GM21390 (cell line): Measurements from ENCODE around the gene GPR137B.
A peak's percentile ranks its signal among the peaks of the same experiment; 100 is the strongest.

ENCODE experiments used
- ATAC-seq: cut with Tn5 transposase; IDR thresholded peaks from one replicate; pipeline ENCODE4 v1.9.1; 2021; ENCODE audit not compliant: unreplicated experiment

GPR137B gene

GRCh38 chr1:236113324-236114032 lies 28.9 kb upstream of the GPR137B start:
- ATAC-seq: no peak

DNA sequence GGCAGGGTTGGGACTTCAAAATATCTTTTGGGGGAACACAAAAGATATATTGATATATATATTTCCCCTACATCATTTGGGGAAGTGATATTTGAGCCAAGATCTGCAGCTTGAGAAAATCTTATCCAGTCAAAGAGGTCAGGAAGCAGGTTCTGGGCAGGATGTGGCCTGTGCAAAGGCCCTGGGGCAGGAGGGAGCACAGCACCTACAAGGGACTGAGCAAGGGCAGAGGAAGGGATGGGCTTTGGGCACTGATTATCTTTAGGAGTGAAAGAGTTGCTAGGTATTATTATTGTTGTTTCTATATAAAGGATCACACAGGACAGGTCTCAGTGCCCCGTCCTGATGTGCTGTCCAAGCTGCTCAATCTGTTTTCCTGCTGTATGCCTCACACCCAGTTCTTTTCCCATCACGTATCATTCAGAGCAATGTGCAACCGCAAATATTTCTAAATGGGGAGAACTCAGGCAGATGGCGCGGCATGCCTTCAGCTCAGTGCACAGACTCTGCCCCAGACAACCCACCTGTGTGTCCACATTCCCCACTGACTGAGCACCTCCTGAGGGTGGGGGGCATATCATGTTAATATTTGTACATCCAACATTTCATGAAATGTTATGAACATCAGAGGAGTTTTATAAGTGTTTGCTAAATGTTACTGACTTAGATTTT lies 28.1 kb upstream of the GPR137B start:
- no peak for ATAC-seq

DNA sequence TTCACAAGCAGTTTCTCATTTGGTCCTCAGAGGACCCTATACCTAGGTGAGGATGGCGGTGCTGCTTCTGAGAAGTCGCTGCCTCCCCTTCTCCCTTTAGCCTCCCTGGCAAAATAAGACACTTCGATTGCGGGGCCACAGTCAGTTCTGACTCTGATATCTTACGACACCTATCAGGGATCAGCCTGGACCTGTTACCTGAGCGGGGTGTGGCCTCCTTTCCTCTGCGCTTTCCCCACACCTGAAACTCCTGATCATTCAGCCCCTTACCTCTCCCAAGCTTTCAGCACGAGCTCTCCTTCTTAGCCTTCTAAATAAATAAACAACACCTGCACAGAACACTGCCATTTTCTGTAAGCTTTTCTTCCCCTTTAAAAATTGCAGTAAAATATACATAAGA lies 24.6 kb upstream of the GPR137B start:
- no peak for ATAC-seq

- no peak for ATAC-seq
Measured at GRCh38 chr1:236119943-236120484, 22.3 kb upstream of the GPR137B start.

- peak; percentile 70 for ATAC-seq
Measured at GRCh38 chr1:236120721-236121153, 21.6 kb upstream of the GPR137B start.

DNA sequence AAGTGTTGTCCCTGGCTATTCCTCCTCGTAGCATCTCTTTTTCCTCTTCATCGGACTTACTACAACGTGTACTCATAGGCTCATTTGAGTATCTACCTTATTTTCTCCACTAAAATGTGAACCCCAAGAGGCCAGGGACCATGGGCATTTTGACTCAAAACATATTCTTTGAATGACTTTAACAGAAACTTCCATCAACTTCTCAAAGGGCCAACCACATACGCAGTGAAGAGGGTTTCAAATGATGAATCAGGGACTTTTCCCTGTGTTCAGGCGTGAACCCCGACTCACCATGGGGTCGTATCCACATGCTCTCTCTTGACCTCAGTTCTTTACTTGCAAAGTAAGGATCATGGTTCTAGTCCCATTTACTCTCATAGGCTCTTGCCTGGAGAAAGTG lies 20.2 kb upstream of the GPR137B start:
- peak; percentile 52 for ATAC-seq

- ATAC-seq: no peak
Measured at GRCh38 chr1:236123563-236123962, 18.8 kb upstream of the GPR137B start.

GRCh38 chr1:236124965-236125364 lies 17.4 kb upstream of the GPR137B start:
- no peak for ATAC-seq

- ATAC-seq: no peak
Measured at GRCh38 chr1:236127045-236127444, 15.3 kb upstream of the GPR137B start.

DNA sequence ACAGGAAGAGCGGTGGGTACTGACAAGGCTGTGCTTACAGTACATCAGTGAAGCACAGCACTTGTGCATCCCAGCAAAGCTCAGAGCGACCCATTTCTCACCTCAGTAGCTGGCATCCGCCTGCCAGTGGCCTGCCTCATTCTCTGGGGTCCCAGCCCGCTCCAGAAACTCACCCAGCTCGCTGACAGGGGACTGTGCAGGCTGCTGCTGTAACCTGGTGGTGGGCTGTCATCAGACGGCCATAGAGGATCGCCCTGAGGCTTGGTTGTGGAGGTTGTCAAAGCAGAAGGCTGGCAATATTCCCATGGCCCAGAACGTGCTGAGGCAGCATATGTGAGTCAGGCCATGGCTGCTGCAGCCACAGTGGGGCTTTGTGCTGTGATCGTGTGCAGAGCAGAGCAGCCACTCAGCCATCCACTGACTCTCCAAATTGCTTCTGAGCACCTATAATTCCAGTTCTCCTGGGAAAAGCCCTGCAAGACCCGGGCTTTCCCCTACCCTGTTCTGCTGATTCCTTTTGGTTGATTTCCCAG lies 13.6 kb upstream of the GPR137B start:
- no peak for ATAC-seq

DNA sequence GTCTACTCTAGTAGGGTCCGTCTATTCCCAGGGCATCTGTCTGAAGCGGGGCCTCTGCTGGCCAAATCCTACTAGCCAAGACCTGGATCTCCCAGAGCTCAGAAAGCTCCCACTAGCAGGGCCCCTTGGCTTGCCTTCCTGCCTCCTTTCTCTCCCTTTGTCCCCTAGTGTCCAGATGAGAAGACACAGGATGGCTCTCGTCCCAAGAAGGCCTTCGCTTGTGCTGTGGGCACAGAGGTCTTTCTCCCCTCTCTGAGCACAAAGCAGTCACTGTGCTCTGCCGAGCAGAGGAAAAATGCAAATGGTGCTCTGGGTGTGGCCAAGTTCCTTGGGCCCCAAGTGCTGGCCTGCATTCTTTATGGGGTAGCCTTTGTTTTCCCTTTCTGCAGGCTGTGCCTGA lies 13.0 kb upstream of the GPR137B start:
- ATAC-seq: no peak

DNA sequence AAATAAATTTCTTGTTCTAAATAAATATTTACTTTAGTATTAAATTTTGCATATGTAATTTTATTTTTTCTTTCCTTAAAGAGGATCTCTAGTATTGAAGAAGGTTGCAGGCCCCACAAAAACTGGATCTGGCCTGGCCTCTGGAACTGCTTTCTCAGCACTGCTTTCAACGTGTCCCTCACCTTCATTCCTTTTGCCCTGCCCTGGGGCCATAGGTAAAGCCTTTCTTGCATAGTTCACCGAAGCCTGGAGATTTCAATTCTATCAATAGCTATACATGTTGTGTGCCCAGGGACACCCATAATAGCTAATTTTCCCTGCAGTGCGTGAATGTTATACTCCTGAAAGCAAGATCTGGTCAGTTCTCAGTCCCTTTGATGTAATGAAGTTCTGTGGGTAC lies 12.0 kb upstream of the GPR137B start:
- ATAC-seq: no peak

DNA sequence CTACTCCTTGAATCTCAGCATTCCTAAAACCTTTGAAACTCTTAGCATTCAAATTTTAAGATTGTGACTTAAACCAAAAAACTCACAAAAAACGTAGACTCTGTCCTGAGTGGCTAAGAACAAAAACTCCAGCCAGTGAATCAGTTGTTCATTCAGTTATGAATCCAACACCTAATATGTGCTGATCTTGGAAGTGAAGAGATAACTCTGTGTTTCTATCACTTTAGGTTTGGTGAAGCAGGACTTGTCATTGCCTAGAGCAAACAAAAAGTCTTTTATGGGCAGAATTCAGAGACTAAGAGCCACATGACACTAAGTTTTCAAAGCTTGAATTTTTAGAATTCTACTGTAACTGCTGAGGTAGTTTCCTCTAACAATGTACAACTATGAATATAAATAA lies 10.4 kb upstream of the GPR137B start:
- no peak for ATAC-seq

- no peak for ATAC-seq
Measured at GRCh38 chr1:236132420-236133046, 9.8 kb upstream of the GPR137B start.

DNA sequence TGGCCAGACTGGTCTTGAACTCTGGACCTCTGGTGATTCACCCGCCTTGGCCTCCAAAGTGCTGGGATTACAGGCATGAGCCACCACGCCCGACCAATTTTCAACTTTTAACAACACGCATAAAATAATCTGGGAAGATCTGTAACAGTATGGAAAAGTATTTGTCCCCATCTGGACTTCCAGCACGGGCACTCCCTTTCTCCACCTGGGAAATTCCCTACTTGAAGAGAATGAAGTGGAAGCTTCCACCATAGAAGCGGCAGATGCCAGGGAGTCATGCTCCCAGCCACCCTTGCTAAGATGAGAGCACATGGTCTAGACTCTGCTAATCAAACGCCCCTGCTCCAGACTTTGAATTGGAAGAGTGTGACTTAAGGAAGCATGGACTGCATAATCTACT lies 9.0 kb upstream of the GPR137B start:
- ATAC-seq: no peak

DNA sequence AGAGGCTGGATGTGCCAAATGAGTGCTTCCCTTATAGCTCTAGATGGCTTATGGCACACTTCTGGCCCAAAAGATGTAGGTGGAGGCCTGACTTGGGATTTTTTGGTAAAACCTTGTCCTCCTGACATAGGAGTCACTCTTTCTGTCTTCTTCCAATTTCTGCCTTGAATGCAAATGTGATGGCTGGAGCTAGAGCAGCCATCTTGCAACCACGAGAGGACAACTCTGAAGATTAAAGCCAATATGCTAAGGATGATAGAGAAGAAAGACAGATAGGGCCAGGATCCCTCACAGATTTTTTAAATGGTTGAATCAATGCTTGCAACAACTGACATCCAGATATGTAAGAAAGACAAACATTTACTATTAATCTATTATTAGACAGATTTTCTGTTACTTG lies 8.5 kb upstream of the GPR137B start:
- ATAC-seq: no peak

- no peak for ATAC-seq
Measured at GRCh38 chr1:236137285-236137852, 5.0 kb upstream of the GPR137B start.

- no peak for ATAC-seq
Measured at GRCh38 chr1:236139495-236139894, 2.8 kb upstream of the GPR137B start.

DNA sequence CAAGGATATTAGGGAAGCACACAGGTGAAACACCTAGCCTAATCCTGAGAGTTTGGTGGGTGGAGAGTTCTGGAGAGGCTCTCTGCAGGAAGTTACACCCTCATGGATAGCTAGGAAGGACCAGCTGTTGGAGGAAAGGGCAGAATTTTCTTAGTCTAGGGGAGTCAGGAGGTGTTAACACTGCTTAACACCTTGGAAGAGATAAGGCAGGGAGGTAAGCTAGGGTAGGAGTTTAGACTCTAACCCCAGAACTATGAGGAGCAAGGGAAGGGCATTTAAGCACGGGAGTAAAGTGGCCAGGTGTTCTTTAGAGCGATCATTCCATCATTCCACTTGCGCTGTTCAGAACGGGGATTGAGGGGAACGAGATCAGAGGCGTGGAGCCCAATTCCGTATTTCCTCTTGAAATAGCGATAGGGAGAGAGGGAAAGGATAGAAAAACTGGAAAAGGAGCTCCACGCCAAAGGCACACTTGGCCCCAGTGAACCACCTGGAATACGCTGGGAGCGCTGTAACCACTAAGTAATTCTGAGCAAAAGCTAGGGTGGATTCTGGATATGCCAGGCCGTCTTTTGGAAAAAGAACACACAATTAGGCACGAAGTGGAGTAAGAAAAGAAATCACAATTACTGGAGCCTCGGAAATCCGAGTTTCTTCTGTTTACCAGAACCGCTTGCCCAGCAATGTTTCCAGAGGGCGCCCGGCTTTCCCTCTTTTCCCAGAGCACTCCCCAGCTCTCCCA lies 1.5 kb upstream of the GPR137B start:
- no peak for ATAC-seq

DNA sequence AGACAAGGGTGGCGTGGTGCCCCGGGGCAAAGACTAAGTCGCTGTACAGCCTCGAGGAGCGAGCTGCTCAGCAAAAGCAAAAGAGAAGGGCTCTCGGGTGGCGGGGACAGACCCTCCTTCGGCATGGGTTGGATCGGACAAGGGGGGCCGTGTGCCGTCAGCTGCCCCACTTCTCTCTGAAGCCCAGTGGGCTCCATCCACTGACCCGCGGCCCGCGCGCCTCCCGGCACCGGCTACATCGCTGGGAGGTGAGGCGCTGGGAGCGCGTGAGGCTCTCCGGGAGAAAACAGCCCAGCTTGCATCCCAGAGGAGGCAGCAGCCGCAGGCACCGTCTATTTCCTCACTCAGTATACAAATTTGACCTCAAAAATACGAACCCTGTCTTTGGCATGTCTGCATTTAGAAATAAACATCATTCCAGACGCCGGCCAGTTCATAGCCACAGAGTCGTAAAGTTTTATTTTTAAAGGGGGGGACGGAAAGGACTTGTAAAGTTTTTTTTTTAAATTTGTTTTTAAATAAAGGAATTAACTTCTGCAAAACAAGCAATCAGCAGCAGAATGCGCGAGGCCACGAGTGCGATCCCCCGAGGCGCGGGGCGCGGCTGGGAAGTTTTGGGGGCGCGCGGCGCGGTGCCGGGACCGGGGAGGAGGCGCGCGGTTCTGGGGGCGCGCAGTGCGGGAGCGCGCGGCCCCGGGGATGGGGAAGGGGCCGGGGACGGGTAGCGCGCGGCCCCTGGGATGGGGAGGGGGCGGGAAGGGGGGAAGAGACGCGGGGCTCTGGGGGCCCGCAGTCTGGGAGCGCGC lies 689 bp upstream of the GPR137B start:
- ATAC-seq: no peak
